BJ (cell line): ENCODE data around the gene GPRC5D. TPM values are rescaled to one million over a fixed set of nuclear protein-coding genes. Genes with fewer than 3 reads are reported as not detected.

Experiments used
- CTCF ChIA-PET: fragments of 350-600 bp; formaldehyde crosslinking; extraction: SDS; loops from one replicate; lab custom pipeline; 2021; ENCODE audit warnings: antibody characterized with exemption, inconsistent platforms; lab: Yijun Ruan, JAX
- POLR2A ChIA-PET: fragments of 300-600 bp; sonication (Branson Sonifier 250); formaldehyde crosslinking; extraction: SDS; loops from one replicate; lab custom pipeline; 2021; ENCODE audit warnings: antibody characterized with exemption; lab: Charles Lee
- DNase-seq: peaks from one replicate; pipeline ENCODE4 v3.0.0-alpha.2; 2011; ENCODE audit warnings: low read depth
- H3K27me3 ChIP-seq: 2 replicates; pipeline ENCODE4 v1.6.0; 2011; ENCODE audit warnings: low read length; ENCODE audit not compliant: control insufficient read depth, insufficient read depth
- H3K36me3 ChIP-seq: 2 replicates; pipeline ENCODE4 v1.5.1; 2011; ENCODE audit warnings: low read length; ENCODE audit not compliant: control insufficient read depth, insufficient read depth
- H3K4me3 ChIP-seq: 2 replicates; pipeline ENCODE4 v1.5.1; 2011; ENCODE audit warnings: low read depth, mild to moderate bottlenecking, control low read depth, low read length
- polyA plus RNA-seq: library from polyadenylated mRNA; depleted of rRNA; stranded (reverse); fragments of >200 nt; gene quantifications from 2 replicates; pipeline ENCODE4 v1.2.3, GENCODE V29; 2011
- TF ChIP-seq, protein P1 (sequence below): IDR thresholded peaks from 2 replicates; pipeline ENCODE4 v1.5.1; 2011; ENCODE audit warnings: low read depth, mild to moderate bottlenecking, control low read depth, inconsistent platforms, low read length, moderate library complexity; ENCODE audit not compliant: insufficient read depth

GPRC5D gene
- polyA plus RNA-seq, 1 experiment, result not detected

GRCh38 chr12:12930633-12931219 is 21.2 kb downstream of the GPRC5D start:
- H3K27me3 ChIP-seq, result no peaks in the 10 kb centered on the region
- no peak for DNase-seq
- H3K4me3 ChIP-seq, result no peak overlapping the region
- POLR2A ChIA-PET, result no interaction called here
- TF ChIP-seq, protein P1, sequence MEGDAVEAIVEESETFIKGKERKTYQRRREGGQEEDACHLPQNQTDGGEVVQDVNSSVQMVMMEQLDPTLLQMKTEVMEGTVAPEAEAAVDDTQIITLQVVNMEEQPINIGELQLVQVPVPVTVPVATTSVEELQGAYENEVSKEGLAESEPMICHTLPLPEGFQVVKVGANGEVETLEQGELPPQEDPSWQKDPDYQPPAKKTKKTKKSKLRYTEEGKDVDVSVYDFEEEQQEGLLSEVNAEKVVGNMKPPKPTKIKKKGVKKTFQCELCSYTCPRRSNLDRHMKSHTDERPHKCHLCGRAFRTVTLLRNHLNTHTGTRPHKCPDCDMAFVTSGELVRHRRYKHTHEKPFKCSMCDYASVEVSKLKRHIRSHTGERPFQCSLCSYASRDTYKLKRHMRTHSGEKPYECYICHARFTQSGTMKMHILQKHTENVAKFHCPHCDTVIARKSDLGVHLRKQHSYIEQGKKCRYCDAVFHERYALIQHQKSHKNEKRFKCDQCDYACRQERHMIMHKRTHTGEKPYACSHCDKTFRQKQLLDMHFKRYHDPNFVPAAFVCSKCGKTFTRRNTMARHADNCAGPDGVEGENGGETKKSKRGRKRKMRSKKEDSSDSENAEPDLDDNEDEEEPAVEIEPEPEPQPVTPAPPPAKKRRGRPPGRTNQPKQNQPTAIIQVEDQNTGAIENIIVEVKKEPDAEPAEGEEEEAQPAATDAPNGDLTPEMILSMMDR, result no peak
- no peaks in the 10 kb centered on the region; the same call in none of the 2 replicates for H3K36me3 ChIP-seq
- CTCF ChIA-PET, result interaction anchor here (0.9 kb wide), 1 partner anchor 14 kb away, joined by 3 read pairs; no protein-coding TSS in a partner anchor

DNA sequence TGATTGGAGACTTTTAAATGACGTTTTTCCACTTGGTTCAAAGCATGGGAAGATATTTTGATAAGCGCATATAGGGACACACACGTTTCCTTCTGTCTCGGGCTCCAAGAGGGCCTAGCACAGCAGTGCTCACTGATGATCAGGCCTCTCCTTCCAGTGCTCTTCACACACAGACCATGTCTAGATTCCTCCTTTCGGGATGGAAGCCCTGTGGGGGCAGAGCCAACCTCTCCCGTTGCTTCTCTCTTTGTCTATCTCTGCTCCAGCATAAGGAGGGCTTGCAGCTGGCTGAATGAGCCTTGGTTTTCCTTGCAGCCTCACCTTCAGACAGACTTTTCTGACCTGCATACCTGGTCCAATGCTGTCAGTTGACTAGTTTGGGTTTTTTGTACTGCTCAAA is 22.3 kb downstream of the GPRC5D start:
- Histone ChIP-seq H3K4me3 (no peak overlapping the region), H3K36me3 (no peaks in the 10 kb centered on the region; the same call in none of the 2 replicates), H3K27me3 (no peaks in the 10 kb centered on the region)
- CTCF ChIA-PET, result interaction anchor here (0.9 kb wide), 1 partner anchor 13 kb away, joined by 3 read pairs; no protein-coding TSS in a partner anchor
- POLR2A ChIA-PET, result no interaction called here
- TF ChIP-seq, protein P1, result no peak
- no peak for DNase-seq

DNA sequence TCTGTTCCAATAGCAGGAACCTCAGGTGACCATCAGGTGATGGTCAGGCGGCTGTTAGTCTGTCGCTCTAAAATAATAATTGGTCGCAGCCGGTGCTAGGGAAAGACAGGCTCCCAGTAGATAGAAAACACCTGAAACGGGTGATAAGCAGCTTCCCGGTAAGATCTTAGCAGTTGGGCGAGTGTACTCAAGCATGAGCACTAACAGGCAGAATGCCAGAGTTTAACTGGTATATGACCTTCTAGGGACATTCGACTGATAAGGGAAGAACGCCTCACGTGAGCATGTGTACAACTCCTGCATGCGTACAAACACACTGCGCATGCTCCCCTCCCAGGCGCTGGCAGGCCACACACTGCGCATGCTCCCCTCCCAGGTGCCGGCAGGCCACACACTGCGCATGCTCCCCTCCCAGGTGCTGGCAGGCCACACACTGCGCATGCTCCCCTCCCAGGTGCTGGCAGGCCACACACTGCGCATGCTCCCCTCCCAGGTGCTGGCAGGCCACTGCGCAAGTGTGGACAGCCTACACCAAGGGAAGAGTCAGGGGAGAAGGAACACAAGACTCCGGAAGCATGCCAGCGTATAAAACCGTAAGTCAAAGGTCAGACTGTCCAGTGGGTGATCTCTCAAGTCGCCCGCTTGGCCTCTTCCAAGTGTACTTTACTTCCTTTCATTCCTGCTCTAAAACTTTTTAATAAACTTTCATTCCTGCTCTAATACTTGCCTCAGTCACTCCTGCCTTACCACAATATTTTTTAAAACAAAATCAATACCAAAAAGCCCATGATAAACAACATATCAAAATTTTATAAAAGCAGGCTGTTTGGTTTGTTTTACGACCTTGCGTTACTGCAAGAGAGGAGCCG is 24.5 kb downstream of the GPRC5D start:
- Histone ChIP-seq H3K4me3 (0 out of 2 replicates have a peak overlapping the region, but pooled peaks have one; percentile 15), H3K36me3 (no peaks in the 10 kb centered on the region; the same call in none of the 2 replicates), H3K27me3 (no peaks in the 10 kb centered on the region)
- no peak for DNase-seq
- TF ChIP-seq, protein P1, result no peak
- ChIA-PET CTCF (interaction anchor here (2.9 kb wide), 1 partner anchor 11 kb away, joined by 18 read pairs; no protein-coding TSS in a partner anchor), POLR2A (no interaction called here)

- no peak overlapping the region for H3K4me3 ChIP-seq
- DNase-seq, result no peak
- CTCF ChIA-PET, result interaction anchor here (2.9 kb wide), 1 partner anchor 11 kb away, joined by 18 read pairs; no protein-coding TSS in a partner anchor
Observed at GRCh38 chr12:12926571-12927071, 25.3 kb downstream of the GPRC5D start.

More at GRCh38 chr12:12926571-12927071, 25.3 kb downstream of the GPRC5D start:
- POLR2A ChIA-PET, result no interaction called here
- no peaks in the 10 kb centered on the region; the same call in none of the 2 replicates for H3K36me3 ChIP-seq
- no peaks in the 10 kb centered on the region for H3K27me3 ChIP-seq
- TF ChIP-seq, protein P1, result no peak
